ENCODE data around the gene NRN1L. TPM values are rescaled to one million over a fixed set of nuclear protein-coding genes. Genes with fewer than 3 reads are reported as not detected.

Gene NRN1L
- total RNA-seq, 2 donors from 2014 or later: 7.0 to 7.3 TPM

GRCh38 chr16:67848118-67848517 lies 36.6 kb upstream of the NRN1L start:
- peaks cover 39% of the 10 kb centered on the region for H3K4me1 Mint-ChIP-seq
- no peak for DNase-seq
- WGBS, 2 experiments (ENCODE audit: insufficient coverage in 1 of 2, insufficient read length in 1 of 2): 94% methylated on average over 10 to 11 of the region's 11 CpGs
- peaks cover 22% of the 10 kb centered on the region for H3K4me1 ChIP-seq (ENCODE audit: control insufficient read depth, insufficient read depth, low read length)
- H3K9me3 ChIP-seq (ENCODE audit: control insufficient read depth, low read length): no peaks in the 10 kb centered on the region
- H3K36me3 Mint-ChIP-seq (ENCODE audit: low read depth): peaks cover 21% of the 10 kb centered on the region
- H3K27me3 ChIP-seq (ENCODE audit: control insufficient read depth, insufficient read depth, low read length, poor library complexity, severe bottlenecking): no peaks in the 10 kb centered on the region
- H3K4me3 Mint-ChIP-seq: peak overlapping the region; percentile 89
- peak overlapping the region; percentile 95 for H3K9ac ChIP-seq (ENCODE audit: extremely low read depth, low read length, poor library complexity, severe bottlenecking)
- no peak overlapping the region for H3K27ac ChIP-seq (ENCODE audit: low read depth, low read length)
- no peaks in the 10 kb centered on the region for H3K9me3 Mint-ChIP-seq
- H3K27me3 Mint-ChIP-seq (ENCODE audit: insufficient read depth): no peaks in the 10 kb centered on the region
- peaks cover 29% of the 10 kb centered on the region for H3K36me3 ChIP-seq (ENCODE audit: control insufficient read depth, insufficient read depth, low read length)
- peak overlapping the region; percentile 95 for H3K27ac Mint-ChIP-seq
- peak overlapping the region; percentile 89 for H3K4me3 ChIP-seq (ENCODE audit: low read length)
- TF ChIP-seq CTCF (conservative IDR thresholded peaks at IDR 0.05): no peak

- peaks cover 41% of the 10 kb centered on the region for H3K4me1 Mint-ChIP-seq
- 93 to 100% methylated on average over 2 to 3 of the region's 3 CpGs for WGBS, 2 experiments (ENCODE audit: insufficient coverage in 1 of 2, insufficient read length in 1 of 2)
Observed at GRCh38 chr16:67853670-67854069, 31.0 kb upstream of the NRN1L start.

GRCh38 chr16:67855789-67856188 lies 28.9 kb upstream of the NRN1L start:
- H3K9me3 ChIP-seq (ENCODE audit: control insufficient read depth, low read length): no peaks in the 10 kb centered on the region
- Mint-ChIP-seq H3K9me3 (no peaks in the 10 kb centered on the region), H3K4me3 (no peak overlapping the region), H3K4me1 (peaks cover 38% of the 10 kb centered on the region), H3K27ac (peak overlapping the region; percentile 91), H3K36me3 (ENCODE audit: low read depth) (peaks cover 32% of the 10 kb centered on the region), H3K27me3 (ENCODE audit: insufficient read depth) (no peaks in the 10 kb centered on the region)
- H3K27ac ChIP-seq (ENCODE audit: low read depth, low read length): no peak overlapping the region
- H3K9ac ChIP-seq (ENCODE audit: extremely low read depth, low read length, poor library complexity, severe bottlenecking): no peak overlapping the region
- no peak overlapping the region for H3K4me3 ChIP-seq (ENCODE audit: low read length)
- DNase-seq: no peak
- peaks cover 41% of the 10 kb centered on the region for H3K36me3 ChIP-seq (ENCODE audit: control insufficient read depth, insufficient read depth, low read length)
- H3K4me1 ChIP-seq (ENCODE audit: control insufficient read depth, insufficient read depth, low read length): peaks cover 22% of the 10 kb centered on the region
- 96% methylated on average over 4 to 10 of the region's 10 CpGs for WGBS, 2 experiments (ENCODE audit: insufficient coverage in 1 of 2, insufficient read length in 1 of 2)
- H3K27me3 ChIP-seq (ENCODE audit: control insufficient read depth, insufficient read depth, low read length, poor library complexity, severe bottlenecking): no peaks in the 10 kb centered on the region
- no peak for TF ChIP-seq CTCF (conservative IDR thresholded peaks at IDR 0.05)

More at GRCh38 chr16:67853670-67854069, 31.0 kb upstream of the NRN1L start:
- peaks cover 31% of the 10 kb centered on the region for H3K36me3 Mint-ChIP-seq (ENCODE audit: low read depth)
- no peak for DNase-seq
- no peak overlapping the region for H3K9ac ChIP-seq (ENCODE audit: extremely low read depth, low read length, poor library complexity, severe bottlenecking)
- no peaks in the 10 kb centered on the region for H3K9me3 ChIP-seq (ENCODE audit: control insufficient read depth, low read length)
- no peak overlapping the region for H3K27ac ChIP-seq (ENCODE audit: low read depth, low read length)
- no peaks in the 10 kb centered on the region for H3K27me3 Mint-ChIP-seq (ENCODE audit: insufficient read depth)
- H3K4me3 Mint-ChIP-seq: no peak overlapping the region
- no peak overlapping the region for H3K27ac Mint-ChIP-seq
- no peak for TF ChIP-seq CTCF (conservative IDR thresholded peaks at IDR 0.05)
- peaks cover 42% of the 10 kb centered on the region for H3K36me3 ChIP-seq (ENCODE audit: control insufficient read depth, insufficient read depth, low read length)
- H3K27me3 ChIP-seq (ENCODE audit: control insufficient read depth, insufficient read depth, low read length, poor library complexity, severe bottlenecking): no peaks in the 10 kb centered on the region
- peaks cover 22% of the 10 kb centered on the region for H3K4me1 ChIP-seq (ENCODE audit: control insufficient read depth, insufficient read depth, low read length)
- no peaks in the 10 kb centered on the region for H3K9me3 Mint-ChIP-seq
- H3K4me3 ChIP-seq (ENCODE audit: low read length): no peak overlapping the region

Data from endodermal cell (in vitro differentiated cells).